HUES64 (cell line): ENCODE data around the gene ARID5B.

ENCODE experiments used
- H3K27ac ChIP-seq: 2 replicates; pipeline ENCODE4 v1.7.0; 2013; ENCODE audit warnings: low read depth, low read length, inconsistent platforms
- H3K27me3 ChIP-seq: 2 replicates; pipeline ENCODE4 v1.6.1; 2013; ENCODE audit warnings: mild to moderate bottlenecking, low read length; ENCODE audit not compliant: insufficient read depth
- H3K36me3 ChIP-seq: 2 replicates; pipeline ENCODE4 v1.6.1; 2013; ENCODE audit warnings: mild to moderate bottlenecking, low read length; ENCODE audit not compliant: insufficient read depth
- H3K4me1 ChIP-seq: 2 replicates; pipeline ENCODE4 v1.6.1; 2013; ENCODE audit warnings: mild to moderate bottlenecking, low read length, moderate library complexity; ENCODE audit not compliant: insufficient read depth
- H3K4me3 ChIP-seq: 2 replicates; pipeline ENCODE4 v1.5.1; 2013; ENCODE audit warnings: mild to moderate bottlenecking, low read length, moderate library complexity
- H3K9ac ChIP-seq: 2 replicates; pipeline ENCODE4 v1.6.1; 2013; ENCODE audit warnings: mild to moderate bottlenecking, low read depth, low read length
- H3K9me3 ChIP-seq: 2 replicates; pipeline ENCODE4 v1.6.1; 2013; ENCODE audit warnings: low read depth, low read length; ENCODE audit not compliant: insufficient read depth
- WGBS: fragments of 150-250, 120-280 bp; methylation state at CpG from one replicate; pipeline ENCODE4 v1.1.7; 2013; ENCODE audit warnings: missing lambda C conversion rate; 5-methylcytosine and 5-hydroxymethylcytosine counted together

Gene ARID5B

GRCh38 chr10:61984803-61985418, 83.4 kb downstream of the ARID5B start:
- Histone ChIP-seq H3K27me3 (no peaks in the 10 kb centered on the region), H3K27ac (no peak overlapping the region)
- WGBS: 92% methylated on average over 2 of the region's 3 CpGs

GRCh38 chr10:61985715-61986114, 84.2 kb downstream of the ARID5B start:
- Histone ChIP-seq H3K4me1 (peaks cover 35% of the 10 kb centered on the region), H3K9ac (no peak overlapping the region), H3K27me3 (no peaks in the 10 kb centered on the region), H3K36me3 (no peaks in the 10 kb centered on the region), H3K4me3 (no peak overlapping the region; the same call in 1 of the 2 replicates), H3K9me3 (no peaks in the 10 kb centered on the region), H3K27ac (peak overlapping the region; percentile 58; the same call in 1 of the 2 replicates)
- WGBS: 92% methylated on average over 5 of the region's 5 CpGs

More at GRCh38 chr10:61984803-61985418, 83.4 kb downstream of the ARID5B start:
- Histone ChIP-seq H3K4me1 (peaks cover 35% of the 10 kb centered on the region), H3K4me3 (no peak overlapping the region), H3K36me3 (no peaks in the 10 kb centered on the region), H3K9me3 (no peaks in the 10 kb centered on the region), H3K9ac (no peak overlapping the region)

- H3K36me3 ChIP-seq: no peaks in the 10 kb centered on the region
- peak overlapping the region; percentile 71 for H3K27ac ChIP-seq
- no peaks in the 10 kb centered on the region for H3K9me3 ChIP-seq
- no peaks in the 10 kb centered on the region for H3K27me3 ChIP-seq
- H3K4me1 ChIP-seq: peaks cover 35% of the 10 kb centered on the region
- WGBS: 14% methylated on average over 3 of the region's 3 CpGs
- H3K4me3 ChIP-seq: peak overlapping the region; percentile 24; the same call in 1 of the 2 replicates
- no peak overlapping the region for H3K9ac ChIP-seq
Observed at GRCh38 chr10:61986382-61986781, 84.9 kb downstream of the ARID5B start.

GRCh38 chr10:61986788-61987492, 85.4 kb downstream of the ARID5B start:
- Histone ChIP-seq H3K4me3 (no peak overlapping the region), H3K9ac (no peak overlapping the region), H3K9me3 (no peaks in the 10 kb centered on the region), H3K27ac (peak overlapping the region; percentile 71), H3K36me3 (no peaks in the 10 kb centered on the region), H3K4me1 (peaks cover 35% of the 10 kb centered on the region), H3K27me3 (no peaks in the 10 kb centered on the region)
- 54% methylated on average over 5 of the region's 6 CpGs for WGBS

GRCh38 chr10:61987537-61987936, 86.0 kb downstream of the ARID5B start:
- H3K9ac ChIP-seq: no peak overlapping the region
- no peak overlapping the region for H3K4me3 ChIP-seq
- no peak overlapping the region for H3K27ac ChIP-seq
- WGBS: 100% methylated on average over 1 of the region's 3 CpGs
- no peaks in the 10 kb centered on the region for H3K27me3 ChIP-seq
- peaks cover 41% of the 10 kb centered on the region for H3K4me1 ChIP-seq
- no peaks in the 10 kb centered on the region for H3K36me3 ChIP-seq
- no peaks in the 10 kb centered on the region for H3K9me3 ChIP-seq

- Histone ChIP-seq H3K36me3 (no peaks in the 10 kb centered on the region), H3K27ac (no peak overlapping the region), H3K27me3 (no peaks in the 10 kb centered on the region), H3K4me1 (peaks cover 46% of the 10 kb centered on the region), H3K4me3 (no peak overlapping the region), H3K9me3 (no peaks in the 10 kb centered on the region), H3K9ac (no peak overlapping the region)
- WGBS: 92% methylated on average over 2 of the region's 2 CpGs
Observed at GRCh38 chr10:61987951-61988379, 86.5 kb downstream of the ARID5B start.

- Histone ChIP-seq H3K9me3 (no peaks in the 10 kb centered on the region), H3K4me1 (peaks cover 67% of the 10 kb centered on the region), H3K27me3 (no peaks in the 10 kb centered on the region), H3K27ac (no peak overlapping the region), H3K4me3 (no peak overlapping the region), H3K9ac (no peak overlapping the region), H3K36me3 (no peaks in the 10 kb centered on the region)
- 95% methylated on average over 4 of the region's 4 CpGs for WGBS
Observed at GRCh38 chr10:61989995-61990760, 88.7 kb downstream of the ARID5B start.

GRCh38 chr10:61990761-61991135, 89.2 kb downstream of the ARID5B start:
- Histone ChIP-seq H3K9ac (no peak overlapping the region), H3K27me3 (no peaks in the 10 kb centered on the region), H3K9me3 (no peaks in the 10 kb centered on the region), H3K27ac (no peak overlapping the region), H3K4me1 (peaks cover 63% of the 10 kb centered on the region), H3K36me3 (no peaks in the 10 kb centered on the region), H3K4me3 (no peak overlapping the region)
- WGBS: 93% methylated on average over 1 of the region's 1 CpG

GRCh38 chr10:61991166-61991565, 89.7 kb downstream of the ARID5B start:
- Histone ChIP-seq H3K27ac (no peak overlapping the region), H3K36me3 (no peaks in the 10 kb centered on the region), H3K4me3 (no peak overlapping the region), H3K9me3 (no peaks in the 10 kb centered on the region), H3K9ac (no peak overlapping the region), H3K4me1 (peaks cover 59% of the 10 kb centered on the region), H3K27me3 (no peaks in the 10 kb centered on the region)

GRCh38 chr10:61992059-61992460, 90.6 kb downstream of the ARID5B start:
- Histone ChIP-seq H3K9ac (no peak overlapping the region), H3K27ac (no peak overlapping the region), H3K4me1 (peaks cover 50% of the 10 kb centered on the region), H3K36me3 (no peaks in the 10 kb centered on the region), H3K9me3 (no peaks in the 10 kb centered on the region), H3K27me3 (no peaks in the 10 kb centered on the region), H3K4me3 (no peak overlapping the region)
- WGBS: 94% methylated on average over 4 of the region's 4 CpGs
